NCI-H2196 (cell line): Measurements from ENCODE around the gene MAP3K5.

Experiments
- DNase-seq: peaks from one replicate; lab custom pipeline; 2025; ENCODE audit not compliant: unreplicated experiment; lab: John Stamatoyannopoulos, UW

The MAP3K5 gene

DNA sequence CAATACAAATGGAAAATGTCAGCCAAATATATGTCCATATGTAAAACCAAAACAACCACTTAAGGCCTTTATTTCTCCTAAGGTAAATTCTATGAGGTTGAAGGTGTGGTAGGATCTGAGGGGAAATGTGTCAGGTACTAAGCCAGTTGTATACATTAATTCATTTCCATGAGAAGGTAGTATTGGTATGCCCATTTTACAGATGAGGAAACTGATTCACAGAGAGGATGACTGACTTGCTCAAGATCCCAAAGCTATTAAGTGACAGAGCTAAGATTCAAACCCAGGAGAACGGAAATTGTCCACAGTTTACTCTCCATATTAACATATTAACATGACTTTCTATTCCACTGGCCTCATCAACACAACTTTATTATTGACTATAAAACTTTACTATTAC lies 177.9 kb downstream of the MAP3K5 start:
- DNase-seq, result no peak

DNA sequence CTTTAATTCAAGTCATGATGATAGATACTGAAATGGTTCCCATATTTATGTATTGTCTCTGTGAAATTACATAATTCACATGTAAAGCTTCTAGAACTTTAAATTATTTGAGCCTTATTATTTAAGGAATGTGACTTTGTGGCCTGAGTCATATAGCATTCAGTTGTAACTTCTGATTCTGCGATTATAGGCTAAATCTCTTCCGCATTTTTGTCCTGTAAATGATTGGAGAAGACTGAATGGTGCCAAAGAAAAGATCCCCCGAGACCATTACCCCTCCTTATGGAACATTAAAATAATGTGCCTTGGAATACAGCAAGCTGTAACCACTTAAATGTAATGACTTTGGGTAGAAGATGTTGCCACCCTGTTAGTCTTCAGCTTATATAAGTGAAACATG lies 178.8 kb downstream of the MAP3K5 start:
- DNase-seq, result no peak

DNA sequence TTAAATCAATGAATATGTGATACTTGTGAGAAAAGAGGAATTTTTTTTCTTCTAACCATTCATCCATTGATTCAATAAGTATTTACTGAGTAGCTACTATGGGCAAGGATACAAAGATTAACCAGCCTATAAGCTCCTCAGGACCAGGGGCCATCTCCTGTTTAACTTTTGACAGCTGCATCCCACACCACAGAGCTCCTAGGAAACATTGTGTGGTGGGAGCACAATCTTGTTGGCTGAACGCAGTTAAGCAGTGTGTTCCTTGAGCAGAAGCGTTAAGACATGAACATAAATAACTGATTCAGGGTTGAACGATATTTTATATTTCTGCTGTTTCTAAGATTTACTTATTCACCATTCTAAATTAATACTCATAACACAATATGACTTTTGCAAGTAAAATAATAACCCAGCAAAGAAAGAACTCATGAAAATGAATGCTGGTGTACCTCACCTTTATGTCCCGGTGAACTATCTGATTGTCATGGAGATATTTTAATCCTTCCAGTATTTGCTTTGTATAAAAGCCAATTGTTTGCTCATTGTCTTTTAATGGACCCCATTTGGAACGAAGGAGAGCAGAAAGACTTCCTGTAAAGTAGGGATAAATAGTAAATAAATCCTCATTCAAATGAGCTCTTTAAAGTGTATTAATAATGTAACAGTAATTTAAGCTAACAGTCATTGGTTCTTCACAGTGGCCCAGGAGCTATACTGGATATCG lies 179.4 kb downstream of the MAP3K5 start:
- no peak for DNase-seq

DNA sequence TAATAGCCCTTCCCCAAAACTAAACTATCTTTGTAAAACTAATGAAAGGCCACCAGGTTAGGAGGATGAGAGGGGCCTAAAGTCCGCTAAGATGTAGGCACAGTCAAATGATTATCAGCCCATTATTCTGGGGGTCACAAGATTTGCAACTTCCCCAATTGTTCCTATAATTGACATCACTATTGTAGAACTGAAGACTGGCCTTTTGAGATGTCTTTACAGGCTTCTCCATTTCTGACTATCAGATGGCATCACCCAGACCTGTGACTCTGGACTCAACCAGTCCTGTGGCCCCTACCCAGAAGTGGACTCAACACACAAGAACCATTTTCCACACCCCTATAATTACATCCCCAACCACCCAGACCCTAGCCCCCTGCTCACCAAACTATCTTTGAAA lies 180.5 kb downstream of the MAP3K5 start:
- no peak for DNase-seq

DNA sequence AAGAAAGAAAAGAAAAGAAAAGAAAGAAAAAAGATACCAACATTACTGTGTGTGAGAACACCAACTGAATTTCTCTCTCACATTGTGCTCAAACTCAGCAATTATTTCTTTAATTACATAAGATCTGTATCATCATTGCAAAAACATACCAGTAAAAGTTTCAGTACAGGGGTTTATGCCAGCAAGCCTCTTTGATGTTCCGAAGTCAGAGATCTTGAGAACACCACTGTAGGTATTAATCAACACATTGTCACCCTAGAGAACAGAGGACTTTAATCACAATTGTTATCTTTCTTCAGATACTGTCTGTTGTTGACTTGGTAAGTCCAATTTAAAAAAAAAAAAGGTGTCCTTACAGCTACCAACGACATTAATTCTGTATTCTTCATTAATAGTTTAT lies 181.1 kb downstream of the MAP3K5 start:
- no peak for DNase-seq

DNA sequence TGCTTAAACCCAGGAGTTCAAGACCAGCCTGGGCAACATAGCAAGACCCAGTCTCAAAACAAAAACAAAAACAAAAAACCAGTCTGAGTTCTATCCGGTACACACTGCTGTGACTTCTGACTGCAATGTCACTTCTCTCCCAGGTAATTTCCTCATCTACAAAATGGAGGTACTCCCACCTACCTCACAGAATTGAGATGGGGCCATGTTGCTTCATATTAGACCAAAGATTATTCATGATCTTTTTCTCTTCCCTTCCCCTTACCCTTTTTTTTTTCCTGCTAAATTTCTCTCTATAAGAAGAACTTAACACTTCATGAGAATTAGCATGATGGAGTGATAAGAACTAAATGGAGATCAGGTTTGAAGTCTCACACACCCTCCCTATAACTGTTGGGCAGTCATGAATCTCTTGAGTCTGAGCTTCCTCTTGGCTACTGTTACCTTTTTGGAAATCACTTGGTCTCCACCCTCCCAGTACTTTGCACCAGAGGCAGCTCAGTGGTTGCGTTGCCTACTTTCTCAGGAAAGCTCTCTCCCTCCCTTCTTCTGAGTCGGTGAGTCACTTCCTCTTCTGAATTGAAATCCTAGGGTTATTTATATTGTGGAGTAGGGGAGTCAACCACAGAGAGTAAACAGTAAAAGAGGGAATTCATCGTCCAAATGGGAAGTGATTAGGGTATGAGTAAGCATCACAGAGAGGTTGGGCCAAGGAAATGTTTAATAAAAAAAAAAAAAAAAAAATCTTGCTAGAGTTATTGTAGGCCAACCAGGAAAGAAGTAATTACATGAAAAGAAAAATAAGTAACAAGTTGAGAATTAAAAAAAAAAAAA lies 182.2 kb downstream of the MAP3K5 start:
- peak; percentile 78 for DNase-seq

DNA sequence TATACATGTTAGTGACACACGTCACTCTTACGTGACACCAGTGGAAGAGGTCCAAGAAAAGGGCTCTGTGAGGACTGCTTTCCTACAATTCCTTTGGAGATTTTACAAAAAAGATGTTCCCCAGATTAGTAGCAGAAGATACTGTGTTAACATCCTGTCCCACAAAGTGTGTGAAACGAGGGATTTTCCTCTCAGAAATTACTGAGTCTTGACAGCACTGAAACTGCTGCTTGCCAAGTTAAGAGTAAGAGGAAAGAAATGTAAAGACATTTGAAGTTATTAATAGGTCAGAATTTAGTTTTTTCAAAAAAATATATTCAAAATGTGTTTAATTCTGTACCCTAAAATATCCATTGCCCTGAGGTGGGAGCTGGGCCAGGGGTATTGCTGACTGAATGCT lies 183.3 kb downstream of the MAP3K5 start:
- no peak for DNase-seq

DNA sequence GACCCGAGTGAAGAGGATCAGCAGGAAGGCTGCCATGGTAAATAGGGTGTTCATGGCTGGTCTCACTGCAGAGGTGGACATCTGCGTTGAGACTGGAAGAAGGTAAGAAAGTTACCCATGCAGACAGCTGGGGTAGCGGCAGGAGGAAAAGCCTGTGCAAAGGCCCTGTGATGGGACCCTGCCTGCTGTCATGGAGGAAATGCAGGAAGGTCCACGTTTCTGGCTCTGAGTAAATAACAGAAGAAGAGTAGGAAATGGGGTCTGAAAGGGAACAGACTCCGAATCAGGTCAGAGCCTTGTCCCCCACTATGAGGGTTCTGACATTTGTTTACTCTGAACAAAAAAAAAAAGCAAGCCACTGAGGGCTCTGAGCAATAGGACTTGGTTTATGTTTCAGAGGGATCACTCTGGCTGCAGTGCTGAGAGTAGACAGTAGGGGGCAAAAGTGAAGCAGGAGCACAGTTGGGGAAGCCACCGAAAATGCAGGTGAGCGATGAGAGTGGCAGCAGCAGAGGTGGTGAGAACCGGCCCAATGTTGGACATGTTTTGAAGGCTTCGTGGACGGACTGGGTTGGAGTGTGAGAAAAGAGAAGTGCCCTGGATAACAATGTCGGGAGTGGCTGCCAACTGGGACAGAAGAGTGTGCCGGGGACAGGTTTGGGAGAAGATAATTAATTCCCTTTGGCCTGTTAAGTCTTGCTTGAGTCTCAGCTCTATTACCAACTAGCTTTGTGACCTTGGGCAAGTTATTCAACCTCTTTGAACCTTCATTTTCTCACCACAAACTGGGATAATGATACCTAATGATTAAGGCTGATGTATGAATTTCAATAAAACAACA lies 184.1 kb downstream of the MAP3K5 start:
- peak; percentile 77 for DNase-seq

DNA sequence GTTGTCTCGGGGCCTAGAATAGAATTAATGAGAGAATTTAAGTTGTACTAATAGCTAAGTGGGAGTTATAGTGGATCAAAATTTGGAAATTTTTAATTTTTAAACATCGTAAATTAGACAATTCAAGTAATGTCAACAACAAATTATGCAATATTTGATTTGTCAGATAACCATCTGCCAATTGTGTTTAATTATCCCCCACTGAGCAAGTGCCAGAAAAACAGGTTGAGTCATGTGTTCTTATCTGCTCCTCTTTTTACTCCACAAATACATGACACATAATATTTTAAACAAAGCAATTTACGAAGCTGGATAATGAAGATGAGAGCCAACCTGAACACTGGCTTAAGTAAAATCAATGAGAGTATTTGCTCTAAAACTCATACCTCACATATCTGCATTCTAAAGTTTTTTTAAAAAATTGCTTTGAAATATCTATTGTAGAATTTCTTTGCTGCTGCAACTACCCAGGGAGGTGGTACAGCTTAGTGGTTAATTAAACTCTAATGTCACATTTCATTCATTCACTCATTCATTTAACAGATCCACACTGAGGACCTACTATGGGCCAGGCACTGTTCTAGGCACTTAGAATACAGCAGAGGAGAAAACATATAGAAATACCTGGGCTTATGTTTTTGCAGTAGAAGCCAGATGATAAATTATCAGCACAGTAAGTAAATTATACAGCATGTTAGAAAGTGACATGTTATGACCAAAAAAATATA lies 184.9 kb downstream of the MAP3K5 start:
- peak; percentile 73 for DNase-seq

DNA sequence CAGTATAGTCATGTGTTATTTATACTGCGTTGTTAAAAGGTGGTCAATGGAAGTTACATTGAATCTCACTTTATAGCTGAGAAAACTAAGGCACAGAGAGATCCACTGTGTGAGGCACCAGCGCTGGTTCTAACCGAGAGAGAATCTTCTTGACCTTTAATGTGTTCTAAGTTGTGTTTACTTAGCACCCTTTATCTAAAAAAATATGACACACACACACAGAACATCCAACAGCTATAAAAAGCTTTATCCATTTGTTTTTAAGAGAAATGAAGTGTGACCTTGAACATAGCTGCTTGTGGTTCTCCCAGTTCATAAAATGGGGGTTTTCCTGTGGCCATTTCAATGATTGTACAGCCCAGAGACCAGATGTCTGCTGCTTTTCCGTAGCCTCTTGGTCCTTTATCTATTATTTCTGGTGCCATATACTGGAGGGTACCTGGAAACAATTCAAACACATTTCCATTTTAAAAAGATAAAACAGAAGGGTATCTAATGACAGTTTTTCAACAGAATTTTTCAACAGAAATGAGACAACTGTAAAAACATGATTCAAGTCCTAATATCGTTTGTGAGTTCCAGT lies 187.3 kb downstream of the MAP3K5 start:
- DNase-seq, result no peak

DNA sequence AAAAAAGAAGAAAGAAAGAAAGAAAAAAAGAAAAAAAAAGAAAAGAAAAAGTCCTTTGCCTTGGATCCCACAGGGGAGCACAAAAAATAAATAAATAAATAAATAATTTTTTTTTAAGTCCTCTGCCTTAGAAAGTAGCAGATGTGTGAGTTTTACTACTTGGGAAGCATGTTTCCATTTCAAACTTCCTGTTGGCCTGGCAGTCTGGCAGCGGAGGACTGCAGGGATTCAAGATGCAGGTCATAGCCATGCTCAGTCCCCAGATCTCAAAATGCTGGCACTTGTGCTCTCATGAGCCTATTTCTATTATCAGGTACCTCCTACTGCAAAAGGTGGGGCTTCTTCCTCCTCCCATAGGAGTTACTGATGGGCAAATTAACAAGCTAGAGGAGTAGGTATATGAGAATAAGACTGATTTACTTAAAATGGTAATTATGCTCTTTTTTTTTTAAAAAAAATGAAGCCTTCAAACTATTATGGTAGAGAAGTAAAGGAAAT lies 187.9 kb downstream of the MAP3K5 start:
- no peak for DNase-seq

DNA sequence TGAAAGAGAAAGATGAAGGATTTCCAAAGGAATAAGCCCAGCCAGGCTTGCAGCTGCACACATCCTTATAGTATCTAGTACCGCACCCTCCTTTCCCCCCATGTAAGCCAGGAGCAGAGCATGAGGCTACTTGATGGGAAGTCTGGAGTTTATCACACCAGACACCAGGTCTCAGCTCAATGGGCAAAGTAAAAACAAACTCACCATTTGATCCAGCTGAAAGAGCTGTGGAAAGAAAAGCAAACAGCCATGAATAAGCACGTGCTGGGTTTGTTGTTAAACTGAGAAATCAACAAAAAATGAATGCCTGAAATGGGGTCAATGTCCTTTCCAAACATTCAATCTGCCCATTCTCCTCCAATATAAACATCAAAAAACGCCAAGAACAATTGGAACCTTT lies 191.5 kb downstream of the MAP3K5 start:
- no peak for DNase-seq

DNA sequence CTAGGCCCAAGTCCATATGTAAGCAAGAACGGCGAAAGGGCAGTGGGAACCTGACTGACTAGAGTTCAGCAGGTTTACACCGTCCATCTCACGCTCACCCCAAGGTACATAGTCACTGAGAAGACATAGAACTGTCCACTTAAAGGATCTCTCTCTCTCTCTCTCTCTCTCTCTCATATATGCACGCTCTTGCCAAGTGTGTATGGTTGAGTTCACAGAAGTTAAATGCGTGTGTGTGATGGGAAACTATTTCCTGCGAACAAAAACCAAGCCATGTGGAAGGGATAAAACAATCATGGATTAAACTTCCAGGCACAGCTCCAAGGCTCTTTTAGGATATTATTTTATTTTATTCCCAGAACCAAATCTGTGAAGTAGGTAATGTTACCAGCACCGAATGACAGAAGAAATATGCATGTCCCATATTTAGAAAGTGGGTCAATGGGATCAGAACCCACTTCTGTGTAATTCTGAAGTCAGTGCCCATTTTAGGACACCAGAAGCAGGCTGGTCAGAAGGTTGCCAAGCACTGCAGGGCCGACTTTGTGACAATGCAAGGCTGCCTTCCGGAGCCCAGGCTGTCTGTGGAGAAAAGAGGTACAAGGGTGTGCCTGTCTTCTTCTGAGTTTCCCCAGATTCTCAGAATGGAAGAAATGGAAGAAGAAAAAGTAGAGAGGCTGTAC lies 192.8 kb downstream of the MAP3K5 start:
- DNase-seq, result no peak

DNA sequence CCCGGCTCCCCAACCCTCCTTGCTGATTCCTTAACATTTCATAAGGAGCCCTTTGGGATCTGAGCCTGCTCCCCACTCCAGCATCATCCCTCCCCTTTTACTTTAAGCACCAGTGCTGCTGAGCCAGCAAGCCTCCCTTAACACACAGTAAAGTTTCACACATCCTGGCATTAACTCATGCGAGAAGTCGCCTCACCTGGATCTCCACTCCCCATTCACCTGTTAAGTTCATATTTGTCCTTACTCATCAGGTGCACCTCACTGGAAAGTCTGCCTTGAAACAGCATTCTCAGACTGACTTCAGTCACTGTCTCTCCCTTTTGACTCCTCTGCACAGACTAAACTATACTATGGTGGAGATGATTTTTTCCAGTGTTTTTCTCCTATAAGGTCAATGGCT lies 194.2 kb downstream of the MAP3K5 start:
- DNase-seq, result no peak

DNA sequence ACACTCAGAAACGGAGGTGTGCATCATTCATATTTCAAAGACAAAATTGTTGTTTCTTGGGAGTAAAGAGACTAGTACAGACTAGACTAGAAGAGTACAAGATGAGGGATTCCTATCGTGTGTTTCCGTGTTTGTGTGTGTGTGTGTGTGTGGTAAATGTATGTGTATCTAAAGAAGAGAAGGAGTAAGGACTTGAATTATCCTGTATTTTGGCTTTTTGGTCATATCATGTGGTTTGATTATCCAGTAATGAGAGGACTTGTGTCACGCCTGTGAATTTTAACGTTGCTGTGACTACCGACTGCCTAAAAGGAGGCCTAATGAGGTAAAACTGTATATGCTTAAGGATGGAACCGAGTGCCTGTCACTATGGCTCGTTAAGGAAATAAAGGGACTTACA lies 197.6 kb downstream of the MAP3K5 start:
- DNase-seq, result no peak

DNA sequence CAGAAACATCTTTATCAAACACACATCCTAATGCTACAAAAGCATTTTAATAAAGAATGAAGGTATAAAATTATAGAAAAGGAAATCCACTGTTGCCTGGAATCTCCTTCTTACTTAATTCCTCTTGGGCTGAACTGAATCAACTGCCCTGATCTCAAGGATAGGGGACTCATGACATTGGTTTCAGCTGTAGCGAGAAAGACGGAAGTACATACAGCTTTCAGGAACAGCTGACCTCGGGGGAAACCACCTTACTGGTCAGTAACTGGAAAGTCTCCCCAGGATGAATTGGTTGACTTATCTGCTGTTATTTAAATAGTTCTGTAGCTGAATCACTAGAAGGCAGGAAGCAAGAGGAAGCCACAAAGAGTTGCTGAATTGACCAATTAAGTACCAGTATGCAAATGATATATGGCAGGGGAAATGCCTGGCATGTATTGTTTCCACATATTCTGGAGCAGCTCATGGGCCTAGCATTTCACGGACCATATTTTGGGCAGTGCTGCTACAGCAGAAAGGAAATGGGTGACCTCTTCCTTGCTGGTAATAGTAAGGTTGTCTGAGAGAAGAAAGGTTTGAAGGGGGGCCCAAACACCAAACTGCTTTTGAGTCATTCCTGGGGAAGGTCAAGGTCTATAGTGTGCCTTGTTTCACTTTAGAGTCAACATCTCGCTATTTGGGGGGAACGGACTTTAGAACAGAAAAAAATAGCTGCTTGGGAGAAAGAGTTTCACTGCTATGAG lies 198.4 kb downstream of the MAP3K5 start:
- no peak for DNase-seq

DNA sequence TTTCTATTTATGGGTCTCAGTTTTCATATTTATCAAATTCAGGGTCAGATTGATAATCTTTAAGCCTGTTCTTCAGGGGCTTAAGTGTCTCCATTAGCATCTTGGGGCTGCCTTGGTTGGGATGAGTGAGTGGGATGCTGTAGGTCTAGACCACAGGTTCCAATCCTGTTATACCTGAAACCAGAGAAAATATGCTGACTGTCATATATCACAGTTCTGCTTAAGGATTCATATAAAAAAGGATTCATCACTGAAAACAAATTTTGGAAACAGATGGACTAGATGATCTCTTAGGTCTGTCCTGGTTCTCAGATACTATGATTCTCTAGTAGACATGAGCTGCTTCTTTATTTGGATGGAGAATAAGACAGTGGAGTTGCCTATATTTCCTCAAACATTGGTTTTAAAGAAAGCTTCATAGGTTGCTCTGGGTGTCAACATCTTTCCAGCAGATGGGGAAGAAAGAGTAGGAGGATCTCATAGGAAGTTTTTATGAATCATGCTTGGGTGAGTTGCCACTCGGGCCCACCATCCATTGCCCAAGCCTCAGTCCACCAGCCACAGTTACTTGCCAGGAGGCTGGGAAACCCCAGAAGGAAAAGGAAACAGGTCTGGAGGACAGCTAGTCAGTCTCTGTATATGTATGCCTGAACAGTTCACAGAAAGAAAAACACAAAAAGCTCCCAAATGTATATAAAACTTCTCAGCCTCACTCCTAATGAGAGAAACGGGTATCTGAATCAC lies 199.2 kb downstream of the MAP3K5 start:
- DNase-seq, result no peak

DNA sequence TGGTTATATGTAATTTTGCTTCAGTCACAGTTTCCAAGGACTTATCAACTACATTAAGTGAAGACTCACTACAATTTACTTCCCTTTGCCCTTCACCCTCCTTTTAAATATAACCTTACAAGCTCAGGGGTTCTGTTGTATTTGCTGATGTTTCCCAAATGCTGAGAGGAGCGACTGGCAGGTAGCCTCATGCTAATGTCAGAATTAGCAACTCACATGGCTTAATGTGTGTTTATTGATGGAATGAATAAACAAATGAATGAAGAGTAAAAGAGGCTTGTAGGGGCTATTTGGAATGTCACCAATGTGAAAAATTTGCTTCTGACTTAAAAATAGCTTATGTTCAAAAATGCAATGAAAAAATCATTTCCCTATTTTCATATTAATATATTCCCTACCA lies 200.7 kb downstream of the MAP3K5 start:
- DNase-seq, result no peak
